H1 (cell line): ENCODE results near the gene NELFB. TPM values are rescaled to one million over a fixed set of nuclear protein-coding genes. Genes with fewer than 3 reads are reported as not detected.

Experiments
- CTCF ChIA-PET: fragments of 300-600 bp; sonication (Branson Sonifier 250); formaldehyde crosslinking; loops from one replicate; lab custom pipeline; 2021; ENCODE audit not compliant: partially characterized antibody; lab: Charles Lee
- POLR2A ChIA-PET: fragments of 300-600 bp; sonication (Branson Sonifier 250); formaldehyde crosslinking; loops from one replicate; lab custom pipeline; 2021; ENCODE audit warnings: inconsistent platforms; ENCODE audit not compliant: partially characterized antibody; lab: Charles Lee
- DNase-seq, 2 experiments: peaks; one replicate each; pipeline versions ENCODE4 v3.0.0 to v3.0.0-alpha.2; 2010 to 2022; ENCODE audit warnings: low spot score in 2 of 2, low read depth in 1 of 2, mixed read lengths in 1 of 2
- FAIRE-seq: peaks from 2 replicates; lab custom pipeline; 2011; peaks lifted over from hg19 to GRCh38; lab: Jason Lieb, UNC
- H2AFZ ChIP-seq: 2 replicates; pipeline ENCODE4 v1.8.1; 2012; ENCODE audit warnings: low read length, inconsistent platforms
- H2AK5ac ChIP-seq: 2 replicates; pipeline ENCODE4 v1.6.1; 2013; ENCODE audit warnings: low read depth, low read length
- H2BK120ac ChIP-seq: replicated peaks from 2 replicates; pipeline ENCODE3; 2013; ENCODE audit warnings: low read depth, low read length, inconsistent platforms
- H2BK12ac ChIP-seq: 2 replicates; pipeline ENCODE4 v1.6.1; 2013; ENCODE audit warnings: low read depth, low read length
- H2BK15ac ChIP-seq: 2 replicates; pipeline ENCODE4 v1.6.1; 2013; ENCODE audit warnings: low read length
- H2BK20ac ChIP-seq: 2 replicates; pipeline ENCODE4 v1.6.1; 2013; ENCODE audit warnings: low read length
- H2BK5ac ChIP-seq: 2 replicates; pipeline ENCODE4 v1.6.1; 2013; ENCODE audit warnings: low read depth, low read length
- H3K14ac ChIP-seq: 2 replicates; pipeline ENCODE4 v1.6.1; 2013; ENCODE audit warnings: inconsistent platforms; ENCODE audit not compliant: insufficient read length
- H3K18ac ChIP-seq: 2 replicates; pipeline ENCODE4 v1.6.1; 2013; ENCODE audit warnings: low read length; ENCODE audit errors: extremely low read depth
- H3K23ac ChIP-seq: 2 replicates; pipeline ENCODE4 v1.6.1; 2013; ENCODE audit warnings: inconsistent platforms; ENCODE audit not compliant: insufficient read length
- H3K23me2 ChIP-seq: 2 replicates; pipeline ENCODE4 v1.6.1; 2013; ENCODE audit warnings: low read depth, low read length
- H3K27ac ChIP-seq: 2 replicates; pipeline ENCODE4 v1.6.1; 2011; ENCODE audit warnings: low read depth, low read length, inconsistent platforms
- H3K27me3 ChIP-seq, 4 experiments: replicated peaks in 1 of 4; 1 replicate in 1 of 4; 2 replicates in 3 of 4; pipeline versions ENCODE4 v1.6.1 to v1.8.1; 2011 to 2013; ENCODE audit warnings: low read length in 3 of 4, mild to moderate bottlenecking in 3 of 4, inconsistent platforms in 2 of 4, mixed read lengths in 2 of 4, moderate library complexity in 1 of 4; ENCODE audit not compliant: control insufficient read depth in 3 of 4, insufficient read depth in 3 of 4; ENCODE audit errors: extremely low read depth in 1 of 4
- H3K36me3 ChIP-seq, 4 experiments: 2 replicates each; pipeline versions ENCODE4 v1.6.1 to v1.8.1; 2011 to 2013; ENCODE audit warnings: mild to moderate bottlenecking in 4 of 4, low read length in 3 of 4, moderate library complexity in 2 of 4, control low read depth in 1 of 4, inconsistent platforms in 1 of 4; ENCODE audit not compliant: insufficient read depth in 4 of 4, control insufficient read depth in 2 of 4
- H3K4ac ChIP-seq: replicated peaks from 2 replicates; pipeline ENCODE3; 2013; ENCODE audit warnings: low read length, low read depth, mixed read lengths, inconsistent platforms; ENCODE audit not compliant: insufficient read length
- H3K4me1 ChIP-seq, 4 experiments: replicated peaks in 1 of 4; 1 replicate in 1 of 4; 2 replicates in 3 of 4; pipeline versions ENCODE4 v1.6.1 to v1.8.1; 2011 to 2013; ENCODE audit warnings: low read length in 3 of 4, inconsistent platforms in 2 of 4, mixed read lengths in 1 of 4; ENCODE audit not compliant: insufficient read depth in 4 of 4, control insufficient read depth in 3 of 4
- H3K4me2 ChIP-seq, 2 experiments: 2 replicates each; pipeline versions ENCODE4 v1.6.1 to v1.8.1; 2011 to 2013; ENCODE audit warnings: low read depth in 2 of 2, low read length in 2 of 2, control low read depth in 1 of 2, inconsistent platforms in 1 of 2, mild to moderate bottlenecking in 1 of 2; ENCODE audit not compliant: insufficient read depth in 1 of 2
- H3K4me3 ChIP-seq, 4 experiments: fragments of 200-600, 300-600 bp in 1 of 4; sonication (generic), shearing (Covaris generic), sonication (Bioruptor Twin) in 1 of 4; 2 replicates each; pipeline versions ENCODE4 v1.5.1 to v1.8.1; 2011 to 2016; ENCODE audit warnings: low read length in 4 of 4, low read depth in 3 of 4, control low read depth in 2 of 4, inconsistent platforms in 2 of 4, mild to moderate bottlenecking in 2 of 4, mixed read lengths in 1 of 4, moderate library complexity in 1 of 4; ENCODE audit not compliant: insufficient read depth in 2 of 4; ENCODE audit errors: extremely low read depth in 1 of 4
- H3K56ac ChIP-seq: replicated peaks from 2 replicates; pipeline ENCODE3; 2013; ENCODE audit warnings: low read depth, mild to moderate bottlenecking, mixed read lengths, low read length, inconsistent platforms; ENCODE audit not compliant: insufficient read length
- H3K79me1 ChIP-seq: 2 replicates; pipeline ENCODE4 v1.6.1; 2013; ENCODE audit warnings: low read depth, low read length, control low read depth
- H3K79me2 ChIP-seq, 2 experiments: 2 replicates each; pipeline versions ENCODE4 v1.6.1 to v1.8.1; 2012 to 2013; ENCODE audit warnings: low read length in 2 of 2, mild to moderate bottlenecking in 2 of 2, inconsistent platforms in 1 of 2; ENCODE audit not compliant: insufficient read depth in 2 of 2, control insufficient read depth in 1 of 2
- H3K9ac ChIP-seq, 4 experiments: replicated peaks in 1 of 4; 1 replicate in 1 of 4; 2 replicates in 3 of 4; pipeline versions ENCODE4 v1.6.1 to v1.8.1; 2011 to 2013; ENCODE audit warnings: low read depth in 3 of 4, low read length in 3 of 4, control low read depth in 2 of 4, mild to moderate bottlenecking in 2 of 4, moderate library complexity in 2 of 4, inconsistent platforms in 1 of 4; ENCODE audit errors: extremely low read depth in 1 of 4
- H3K9me3 ChIP-seq, 2 experiments: 2 replicates each; pipeline versions ENCODE4 v1.6.1 to v1.8.1; 2012 to 2013; ENCODE audit warnings: mild to moderate bottlenecking in 2 of 2, moderate library complexity in 2 of 2, control low read depth in 1 of 2, inconsistent platforms in 1 of 2, low read depth in 1 of 2, low read length in 1 of 2, mixed read lengths in 1 of 2; ENCODE audit not compliant: insufficient read depth in 2 of 2
- H4K20me1 ChIP-seq, 2 experiments: replicated peaks in 1 of 2; 2 replicates each; pipeline versions ENCODE3 to v1.8.1; 2011 to 2013; ENCODE audit warnings: inconsistent platforms in 2 of 2, low read length in 2 of 2, mild to moderate bottlenecking in 1 of 2; ENCODE audit not compliant: insufficient read depth in 2 of 2, control insufficient read depth in 1 of 2
- H4K5ac ChIP-seq: 2 replicates; pipeline ENCODE4 v1.6.1; 2013; ENCODE audit warnings: low read length, low read depth, mixed read lengths, inconsistent platforms; ENCODE audit not compliant: insufficient read length
- H4K8ac ChIP-seq: 2 replicates; pipeline ENCODE4 v1.8.0; 2013; ENCODE audit warnings: mild to moderate bottlenecking, moderate library complexity, low read length, inconsistent platforms; ENCODE audit not compliant: insufficient read depth; ENCODE audit errors: extremely low read depth
- H4K91ac ChIP-seq: replicated peaks from 2 replicates; pipeline ENCODE3; 2013; ENCODE audit warnings: low read length, mixed read lengths, inconsistent platforms; ENCODE audit not compliant: insufficient read length
- TAF1 ChIP-seq: IDR thresholded peaks from 2 replicates; pipeline ENCODE4 v1.6.1; 2011; ENCODE audit warnings: mild to moderate bottlenecking, low read depth, low read length
- WGBS, 2 experiments: shearing (Covaris generic) in 1 of 2; methylation state at CpG; one replicate each; pipeline versions ENCODE4 v1.1.6 to v1.1.7; 2013 to 2015; ENCODE audit warnings: low lambda C conversion rate in 2 of 2, mixed read lengths in 2 of 2, inconsistent platforms in 1 of 2, low coverage in 1 of 2, missing lambda C conversion rate in 1 of 2; ENCODE audit not compliant: insufficient replicate concordance in 2 of 2, insufficient coverage in 1 of 2, insufficient read length in 1 of 2; ENCODE audit errors: extremely low coverage in 1 of 2, missing lambda C conversion rate in 1 of 2; 5-methylcytosine and 5-hydroxymethylcytosine counted together
- polyA plus RNA-seq, 7 experiments: library from polyadenylated mRNA; depleted of rRNA in 3 of 7; stranded (reverse) in 5 of 7; unstranded in 2 of 7; fragments of >200 nt in 5 of 7; fragments of 200-250 nt in 2 of 7; gene quantifications; 1 replicate in 5 of 7; 2 replicates in 1 of 7; 4 replicates in 1 of 7; pipeline versions ENCODE4 v1.2.1 to v1.2.3, GENCODE V29; 2011 to 2013; ENCODE audit warnings: missing spikeins in 2 of 7, mixed read lengths in 2 of 7
- total RNA-seq: library from RNA; stranded (reverse); fragmentation: NEBNext Ultra II Directional; extraction: Animal tissue kit (Norgen Biotek cat#: 25700); gene quantifications from 2 replicates; pipeline ENCODE4 v1.2.1, GENCODE V29; 2021
- TF ChIP-seq, protein P1 (sequence below): IDR thresholded peaks from 2 replicates; pipeline ENCODE4 v1.6.1; 2012; ENCODE audit warnings: low read length, inconsistent platforms

NELFB gene
- total and polyA plus RNA-seq, 2 of the 8 experiments (the other 6 are each of a cell fraction or from before 2014, with no cell fraction given), result 57.6 to 78.0 TPM

DNA sequence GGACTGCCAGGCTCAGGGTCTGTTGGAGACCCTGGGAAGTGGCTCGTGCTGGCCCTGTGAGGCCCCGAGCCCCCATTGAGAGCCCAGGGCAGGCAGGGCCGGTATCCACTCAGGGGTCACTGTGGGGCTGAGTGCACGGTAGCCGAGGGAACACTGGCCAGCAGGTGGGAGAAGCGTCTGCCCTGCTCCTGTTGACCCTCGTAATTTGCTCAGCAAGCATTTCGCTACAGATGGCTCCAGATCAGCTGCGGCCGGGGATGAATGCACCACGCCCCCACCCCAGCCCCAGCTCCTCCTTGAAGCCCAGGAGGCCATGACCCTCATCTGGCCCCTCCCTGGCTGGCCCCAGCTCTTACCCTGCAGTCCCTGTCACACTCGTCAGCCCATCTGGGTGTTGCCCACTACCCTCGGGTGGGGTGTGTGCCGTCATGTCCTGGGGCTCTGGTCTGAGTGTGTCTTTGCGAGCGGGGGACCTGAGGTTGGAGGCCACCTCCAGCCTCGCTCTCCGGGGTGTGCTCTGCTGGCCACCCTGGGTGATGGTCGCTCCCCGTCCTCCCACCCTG is 53.0 kb downstream of the NELFB start:
- Histone ChIP-seq H3K27ac (no peak overlapping the region), H3K79me1 (no peaks in the 10 kb centered on the region)
- WGBS, 2 experiments, result 91% methylated on average over 11 of the region's 20 CpGs; no CpG with 5 or more reads in 1 of the 2 experiments

More for the DNA sequence above, 53.0 kb downstream of the NELFB start:
- H4K8ac ChIP-seq, result no peak overlapping the region
- H4K91ac ChIP-seq, result no peak overlapping the region
- no peak for FAIRE-seq
- H3K56ac ChIP-seq, result no peak overlapping the region
- H3K23ac ChIP-seq, result no peak overlapping the region
- TF ChIP-seq TAF1, result no peak
- TF ChIP-seq, protein P1, sequence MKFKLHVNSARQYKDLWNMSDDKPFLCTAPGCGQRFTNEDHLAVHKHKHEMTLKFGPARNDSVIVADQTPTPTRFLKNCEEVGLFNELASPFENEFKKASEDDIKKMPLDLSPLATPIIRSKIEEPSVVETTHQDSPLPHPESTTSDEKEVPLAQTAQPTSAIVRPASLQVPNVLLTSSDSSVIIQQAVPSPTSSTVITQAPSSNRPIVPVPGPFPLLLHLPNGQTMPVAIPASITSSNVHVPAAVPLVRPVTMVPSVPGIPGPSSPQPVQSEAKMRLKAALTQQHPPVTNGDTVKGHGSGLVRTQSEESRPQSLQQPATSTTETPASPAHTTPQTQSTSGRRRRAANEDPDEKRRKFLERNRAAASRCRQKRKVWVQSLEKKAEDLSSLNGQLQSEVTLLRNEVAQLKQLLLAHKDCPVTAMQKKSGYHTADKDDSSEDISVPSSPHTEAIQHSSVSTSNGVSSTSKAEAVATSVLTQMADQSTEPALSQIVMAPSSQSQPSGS, result no peak
- TF ChIP-seq, all 59 proteins: peak for 0
- Histone ChIP-seq H2AFZ (no peak overlapping the region), H2BK120ac (no peak overlapping the region), H4K20me1 (no peaks in the 10 kb centered on the region), H2BK5ac (peak overlapping the region; percentile 71; the same call in 1 of the 2 replicates), H3K4me1 (peaks cover 0 to 44% (median 32%) of the 10 kb centered on the region in 4 experiments; a peak in 6 of 7 replicates), H4K5ac (no peak overlapping the region), H2BK15ac (peak overlapping the region; percentile 72), H3K23me2 (no peaks in the 10 kb centered on the region), H3K4me3 (no peak overlapping the region), H2BK12ac (peak overlapping the region; percentile 68; the same call in 1 of the 2 replicates), H3K27me3 (peaks cover 0 to 11% (median 5%) of the 10 kb centered on the region in 4 experiments; a peak in 5 of 7 replicates), H3K18ac (no peak overlapping the region; the same call in 1 of the 2 replicates), H2BK20ac (peak overlapping the region; percentile 32; the same call in 1 of the 2 replicates), H3K9me3 (no peaks in the 10 kb centered on the region), H3K4ac (no peak overlapping the region), H3K36me3 (no peaks in the 10 kb centered on the region), H3K9ac (no peak overlapping the region), H3K4me2 (0 out of 4 replicates have a peak overlapping the region, but pooled peaks of 1 of the 2 experiments have one; percentile 6), H2AK5ac (no peak overlapping the region), H3K79me2 (no peaks in the 10 kb centered on the region), H3K14ac (no peak overlapping the region)
- ChIA-PET CTCF (interaction anchor here (0.7 to 2.8 kb wide), 4 partner anchors 11 to 50 kb away, joined by 3 to 18 read pairs (median 4); no protein-coding TSS in a partner anchor), POLR2A (interaction anchor here (1.0 to 1.1 kb wide), 3 partner anchors 11 to 67 kb away, joined by 3 to 5 read pairs (median 4); partner anchors contain the start of gene TUBB4B)
- DNase-seq, result no peak
